ENCODE measurements around the gene KIF26A. TPM values are rescaled to one million over a fixed set of nuclear protein-coding genes. Genes with fewer than 3 reads are reported as not detected.

KIF26A gene
- total RNA-seq, 1 donor from 2014 or later: 4.4 TPM

- Histone ChIP-seq H3K9me3 (no peaks in the 10 kb centered on the region), H3K27ac (no peak overlapping the region), H3K36me3 (no peaks in the 10 kb centered on the region), H3K4me3 (no peak overlapping the region), H3K27me3 (ENCODE audit: low read depth) (peaks cover 6% of the 10 kb centered on the region), H3K4me1 (peaks cover 9% of the 10 kb centered on the region)
- TF ChIP-seq CTCF (IDR thresholded peaks at IDR 0.05): no peak
- intact Hi-C loops (cut with DNase I): no loop called here
- ATAC-seq: no peak
- DNase-seq: no peak
Observed at GRCh38 chr14:104185916-104186495, 47.6 kb downstream of the KIF26A start.

- no peak overlapping the region for H3K27ac ChIP-seq
- intact Hi-C loops (cut with DNase I): no loop called here
- ATAC-seq (no peak), DNase-seq (no peak)
- no peaks in the 10 kb centered on the region for H3K9me3 ChIP-seq
- no peaks in the 10 kb centered on the region for H3K36me3 ChIP-seq
- H3K27me3 ChIP-seq (ENCODE audit: low read depth): peaks cover 6% of the 10 kb centered on the region
- no peak overlapping the region for H3K4me3 ChIP-seq
- TF ChIP-seq CTCF (IDR thresholded peaks at IDR 0.05): no peak
- H3K4me1 ChIP-seq: peaks cover 9% of the 10 kb centered on the region
Observed at GRCh38 chr14:104186575-104186974, 48.2 kb downstream of the KIF26A start.

GRCh38 chr14:104187121-104187889 lies 48.9 kb downstream of the KIF26A start:
- Histone ChIP-seq H3K4me3 (no peak overlapping the region), H3K27ac (no peak overlapping the region), H3K36me3 (no peaks in the 10 kb centered on the region), H3K9me3 (no peaks in the 10 kb centered on the region), H3K4me1 (peaks cover 9% of the 10 kb centered on the region), H3K27me3 (ENCODE audit: low read depth) (peaks cover 6% of the 10 kb centered on the region)
- ATAC-seq (no peak), DNase-seq (no peak)
- intact Hi-C loops (cut with DNase I): no loop called here
- no peak for TF ChIP-seq CTCF (IDR thresholded peaks at IDR 0.05)

- DNase-seq (no peak), ATAC-seq (no peak)
- H3K4me3 ChIP-seq: no peak overlapping the region
- TF ChIP-seq CTCF (IDR thresholded peaks at IDR 0.05): no peak
- H3K9me3 ChIP-seq: no peaks in the 10 kb centered on the region
- no peak overlapping the region for H3K27ac ChIP-seq
- peaks cover 9% of the 10 kb centered on the region for H3K4me1 ChIP-seq
- no peaks in the 10 kb centered on the region for H3K36me3 ChIP-seq
- intact Hi-C loops (cut with DNase I): no loop called here
- H3K27me3 ChIP-seq (ENCODE audit: low read depth): peaks cover 6% of the 10 kb centered on the region
Observed at GRCh38 chr14:104187931-104188726, 49.7 kb downstream of the KIF26A start.

- Histone ChIP-seq H3K4me3 (no peak overlapping the region), H3K4me1 (peaks cover 9% of the 10 kb centered on the region), H3K36me3 (no peaks in the 10 kb centered on the region), H3K9me3 (no peaks in the 10 kb centered on the region), H3K27ac (no peak overlapping the region), H3K27me3 (ENCODE audit: low read depth) (peaks cover 6% of the 10 kb centered on the region)
- no peak for DNase-seq
- intact Hi-C loops (cut with DNase I): no loop called here
- ATAC-seq: no peak
- TF ChIP-seq CTCF (IDR thresholded peaks at IDR 0.05): no peak
Observed at GRCh38 chr14:104188727-104189400, 50.5 kb downstream of the KIF26A start.

Measured in lower lobe of right lung (tissue), 2 donors.